ENCODE measurements around the gene GUCY1B1. TPM values are rescaled to one million over a fixed set of nuclear protein-coding genes. Genes with fewer than 3 reads are reported as not detected.

The GUCY1B1 gene
- polyA plus RNA-seq, 1 of the 3 experiments (the other 2 are of a cell fraction): 0.38 TPM

- TF ChIP-seq NFIC (IDR thresholded peaks at IDR 0.05; ENCODE audit: borderline replicate concordance): no peak
- no peak for TF ChIP-seq MXI1 (IDR thresholded peaks at IDR 0.05; ENCODE audit: low read depth, low read length)
- Histone ChIP-seq H4K20me1 (ENCODE audit: insufficient read depth) (no peaks in the 10 kb centered on the region), H3K9me3 (no peaks in the 10 kb centered on the region), H3K27ac (ENCODE audit: low read depth in 2 of 2, low read length in 1 of 2) (no peak overlapping the region), H3K4me3 (ENCODE audit: low read depth in 2 of 2, low read length in 1 of 2) (no peak overlapping the region), H3K9ac (no peak overlapping the region), H3F3A (replicated peaks; ENCODE audit: insufficient read depth) (no peaks in the 10 kb centered on the region), H3K36me3 (replicated peaks in 1 of 2; ENCODE audit: control insufficient read depth in 1 of 2, insufficient read depth in 2 of 2, low read length in 1 of 2) (no peaks in the 10 kb centered on the region), H3K4me1 (ENCODE audit: control insufficient read depth in 1 of 2, insufficient read depth in 2 of 2, low read depth in 1 of 2, low read length in 1 of 2) (peaks cover 0 to 3% of the 10 kb centered on the region in 2 experiments; a peak in 1 of 4 replicates), H3K27me3 (ENCODE audit: insufficient read depth) (no peaks in the 10 kb centered on the region), H2AFZ (ENCODE audit: low read depth) (no peak overlapping the region), H3K9me2 (no peaks in the 10 kb centered on the region), H3K79me2 (ENCODE audit: insufficient read depth) (no peaks in the 10 kb centered on the region), H3K4me2 (no peak overlapping the region)
- POLR2A ChIA-PET: no interaction called here
- CTCF ChIA-PET: interaction anchor here (1.7 kb wide), 1 partner anchor 10 kb away, joined by 4 read pairs; no protein-coding TSS in a partner anchor
- no peak for DNase-seq
Observed at GRCh38 chr4:155761916-155762315, 3.1 kb downstream of the GUCY1B1 start.

GRCh38 chr4:155762334-155762733 lies 3.5 kb downstream of the GUCY1B1 start:
- H3F3A ChIP-seq (replicated peaks; ENCODE audit: insufficient read depth): no peaks in the 10 kb centered on the region
- H3K27ac ChIP-seq (ENCODE audit: low read depth in 2 of 2, low read length in 1 of 2): no peak overlapping the region
- ChIA-PET CTCF (interaction anchor here (1.7 kb wide), 1 partner anchor 10 kb away, joined by 4 read pairs; no protein-coding TSS in a partner anchor), POLR2A (no interaction called here)
- H3K79me2 ChIP-seq (ENCODE audit: insufficient read depth): no peaks in the 10 kb centered on the region
- H3K27me3 ChIP-seq (ENCODE audit: insufficient read depth): no peaks in the 10 kb centered on the region
- no peak overlapping the region for H3K9ac ChIP-seq
- peaks cover 0 to 3% of the 10 kb centered on the region in 2 experiments; a peak in 1 of 4 replicates for H3K4me1 ChIP-seq (ENCODE audit: control insufficient read depth in 1 of 2, insufficient read depth in 2 of 2, low read depth in 1 of 2, low read length in 1 of 2)
- no peaks in the 10 kb centered on the region for H3K36me3 ChIP-seq (replicated peaks in 1 of 2; ENCODE audit: control insufficient read depth in 1 of 2, insufficient read depth in 2 of 2, low read length in 1 of 2)
- H3K4me3 ChIP-seq (ENCODE audit: low read depth in 2 of 2, low read length in 1 of 2): no peak overlapping the region
- H3K9me3 ChIP-seq: no peaks in the 10 kb centered on the region
- no peak overlapping the region for H3K4me2 ChIP-seq
- H4K20me1 ChIP-seq (ENCODE audit: insufficient read depth): no peaks in the 10 kb centered on the region
- DNase-seq: no peak
- no peak overlapping the region for H2AFZ ChIP-seq (ENCODE audit: low read depth)
- TF ChIP-seq SIN3A (IDR thresholded peaks at IDR 0.05; ENCODE audit: borderline replicate concordance, low read depth, low read length) (no peak), CTCF (IDR thresholded peaks at IDR 0.05) (no peak), NFIC (IDR thresholded peaks at IDR 0.05; ENCODE audit: borderline replicate concordance) (no peak), ZBTB33 (IDR thresholded peaks at IDR 0.05; ENCODE audit: borderline replicate concordance, low read depth) (no peak)
- no peaks in the 10 kb centered on the region for H3K9me2 ChIP-seq

- Histone ChIP-seq H3K4me2 (no peak overlapping the region), H3K9ac (no peak overlapping the region), H3K36me3 (replicated peaks in 1 of 2; ENCODE audit: control insufficient read depth in 1 of 2, insufficient read depth in 2 of 2, low read length in 1 of 2) (no peaks in the 10 kb centered on the region), H3K9me2 (no peaks in the 10 kb centered on the region), H3K4me1 (ENCODE audit: control insufficient read depth in 1 of 2, insufficient read depth in 2 of 2, low read depth in 1 of 2, low read length in 1 of 2) (peaks cover 0 to 1% of the 10 kb centered on the region in 2 experiments; a peak in 1 of 4 replicates), H3K79me2 (ENCODE audit: insufficient read depth) (no peaks in the 10 kb centered on the region), H3F3A (replicated peaks; ENCODE audit: insufficient read depth) (no peaks in the 10 kb centered on the region), H3K27me3 (ENCODE audit: insufficient read depth) (no peaks in the 10 kb centered on the region), H4K20me1 (ENCODE audit: insufficient read depth) (no peaks in the 10 kb centered on the region), H2AFZ (ENCODE audit: low read depth) (no peak overlapping the region), H3K9me3 (no peaks in the 10 kb centered on the region), H3K4me3 (ENCODE audit: low read depth in 2 of 2, low read length in 1 of 2) (no peak overlapping the region), H3K27ac (ENCODE audit: low read depth in 2 of 2, low read length in 1 of 2) (no peak overlapping the region)
- POLR2A ChIA-PET: no interaction called here
- DNase-seq: no peak
- CTCF ChIA-PET: interaction anchor here (1.7 kb wide), 1 partner anchor 9 kb away, joined by 4 read pairs; no protein-coding TSS in a partner anchor
- 76% methylated on average over 2 of the region's 2 CpGs for WGBS (ENCODE audit: low lambda C conversion rate)
- no peak for TF ChIP-seq PBX3 (IDR thresholded peaks at IDR 0.05)
- TF ChIP-seq TEAD4 (IDR thresholded peaks at IDR 0.05; ENCODE audit: borderline replicate concordance, insufficient read depth): no peak
- TF ChIP-seq RFX5 (IDR thresholded peaks at IDR 0.05; ENCODE audit: low read length): no peak
- TF ChIP-seq EP300 (IDR thresholded peaks at IDR 0.05; ENCODE audit: borderline replicate concordance in 1 of 2, low read depth in 1 of 2, low read length in 1 of 2): no peak
- TF ChIP-seq ZBTB33 (IDR thresholded peaks at IDR 0.05; ENCODE audit: borderline replicate concordance, low read depth): no peak
- no peak for TF ChIP-seq EZH2phosphoT487 (IDR thresholded peaks at IDR 0.05; ENCODE audit: borderline replicate concordance, low read depth)
- no peak for TF ChIP-seq YY1 (IDR thresholded peaks at IDR 0.05; ENCODE audit: low read depth)
- no peak for TF ChIP-seq IRF3 (IDR thresholded peaks at IDR 0.05; ENCODE audit: low read depth, low read length)
- no peak for TF ChIP-seq POLR2AphosphoS5 (IDR thresholded peaks at IDR 0.05; ENCODE audit: low read depth, low read length)
Observed at GRCh38 chr4:155763551-155763950, 4.7 kb downstream of the GUCY1B1 start.

Data from SK-N-SH (cell line).